Muscle layer of duodenum (tissue), 2 donors: ENCODE measurements around the gene PRKCA.

Source experiments
- H3K27ac ChIP-seq: one replicate; pipeline ENCODE4 v1.7.0; 2013; ENCODE audit warnings: mild to moderate bottlenecking, low read length
- H3K27me3 ChIP-seq: one replicate; pipeline ENCODE4 v1.7.0; 2013; ENCODE audit warnings: low read depth, mild to moderate bottlenecking, control low read depth, low read length
- H3K36me3 ChIP-seq, 2 donors: one replicate each; pipeline ENCODE4 v1.7.0; 2013; ENCODE audit warnings: low read length in 2 of 2, control low read depth in 1 of 2, mild to moderate bottlenecking in 1 of 2; ENCODE audit not compliant: insufficient read depth in 2 of 2, control insufficient read depth in 1 of 2
- H3K4me1 ChIP-seq, 2 donors: one replicate each; pipeline ENCODE4 v1.7.0; 2013; ENCODE audit warnings: low read length in 2 of 2, mild to moderate bottlenecking in 2 of 2, control low read depth in 1 of 2, moderate library complexity in 1 of 2; ENCODE audit not compliant: insufficient read depth in 2 of 2, control insufficient read depth in 1 of 2
- H3K4me3 ChIP-seq, 2 donors: one replicate each; pipeline ENCODE4 v1.7.0; 2013; ENCODE audit warnings: low read length in 2 of 2, low read depth in 1 of 2, mild to moderate bottlenecking in 1 of 2
- H3K9me3 ChIP-seq, 2 donors: one replicate each; pipeline ENCODE4 v1.7.0; 2013; ENCODE audit warnings: low read length in 2 of 2, control low read depth in 1 of 2, mild to moderate bottlenecking in 1 of 2; ENCODE audit not compliant: control insufficient read depth in 1 of 2
- donor health status: healthy.

Gene PRKCA

GRCh38 chr17:66733759-66734158 lies 431.3 kb downstream of the PRKCA start:
- H3K4me1 ChIP-seq = peaks cover 0 to 14% of the 10 kb centered on the region in 2 donors
- no peaks in the 10 kb centered on the region for H3K9me3 ChIP-seq
- no peaks in the 10 kb centered on the region for H3K27me3 ChIP-seq
- H3K36me3 ChIP-seq = peaks cover 3 to 31% of the 10 kb centered on the region in 2 donors
- H3K4me3 ChIP-seq = no peak overlapping the region
- no peak overlapping the region for H3K27ac ChIP-seq

GRCh38 chr17:66734186-66734943 lies 432.0 kb downstream of the PRKCA start:
- Histone ChIP-seq H3K27ac (no peak overlapping the region), H3K9me3 (no peaks in the 10 kb centered on the region), H3K27me3 (no peaks in the 10 kb centered on the region), H3K36me3 (peaks cover 6 to 37% of the 10 kb centered on the region in 2 donors), H3K4me3 (no peak overlapping the region), H3K4me1 (peaks cover 0 to 14% of the 10 kb centered on the region in 2 donors)

GRCh38 chr17:66737524-66737923 lies 435.1 kb downstream of the PRKCA start:
- Histone ChIP-seq H3K4me1 (peaks cover 0 to 8% of the 10 kb centered on the region in 2 donors), H3K4me3 (no peak overlapping the region), H3K36me3 (peaks cover 15 to 49% of the 10 kb centered on the region in 2 donors), H3K27me3 (no peaks in the 10 kb centered on the region), H3K9me3 (no peaks in the 10 kb centered on the region), H3K27ac (no peak overlapping the region)

- peaks cover 0 to 8% of the 10 kb centered on the region in 2 donors for H3K4me1 ChIP-seq
- H3K4me3 ChIP-seq = no peak overlapping the region
- H3K27ac ChIP-seq = no peak overlapping the region
- no peaks in the 10 kb centered on the region for H3K9me3 ChIP-seq
- H3K36me3 ChIP-seq = peaks cover 19 to 55% of the 10 kb centered on the region in 2 donors
- H3K27me3 ChIP-seq = no peaks in the 10 kb centered on the region
These were observed 435.9 kb downstream of the PRKCA start for GRCh38 chr17:66738301-66738700.

- H3K9me3 ChIP-seq = no peaks in the 10 kb centered on the region
- no peak overlapping the region for H3K27ac ChIP-seq
- H3K4me1 ChIP-seq = peaks cover 0 to 8% of the 10 kb centered on the region in 2 donors
- peaks cover 22 to 53% of the 10 kb centered on the region in 2 donors for H3K36me3 ChIP-seq
- H3K4me3 ChIP-seq = no peak overlapping the region
- no peaks in the 10 kb centered on the region for H3K27me3 ChIP-seq
These were observed 437.1 kb downstream of the PRKCA start for GRCh38 chr17:66739553-66739952.

- peaks cover 25 to 53% of the 10 kb centered on the region in 2 donors for H3K36me3 ChIP-seq
These were observed 437.8 kb downstream of the PRKCA start for GRCh38 chr17:66740226-66740625.

GRCh38 chr17:66743511-66743910 lies 441.1 kb downstream of the PRKCA start:
- no peaks in the 10 kb centered on the region for H3K4me1 ChIP-seq
- no peak overlapping the region for H3K4me3 ChIP-seq
- H3K9me3 ChIP-seq = no peaks in the 10 kb centered on the region
- H3K36me3 ChIP-seq = peaks cover 27 to 48% of the 10 kb centered on the region in 2 donors
- H3K27ac ChIP-seq = no peak overlapping the region
- no peaks in the 10 kb centered on the region for H3K27me3 ChIP-seq

More at GRCh38 chr17:66740226-66740625, 437.8 kb downstream of the PRKCA start:
- Histone ChIP-seq H3K4me1 (peaks cover 0 to 8% of the 10 kb centered on the region in 2 donors), H3K4me3 (no peak overlapping the region), H3K9me3 (no peaks in the 10 kb centered on the region), H3K27ac (no peak overlapping the region), H3K27me3 (no peaks in the 10 kb centered on the region)

- Histone ChIP-seq H3K36me3 (peaks cover 30 to 43% of the 10 kb centered on the region in 2 donors), H3K27me3 (no peaks in the 10 kb centered on the region), H3K4me3 (no peak overlapping the region), H3K27ac (no peak overlapping the region), H3K9me3 (no peaks in the 10 kb centered on the region), H3K4me1 (no peaks in the 10 kb centered on the region)
These were observed 444.3 kb downstream of the PRKCA start for GRCh38 chr17:66746736-66747135.

GRCh38 chr17:66747578-66748275 lies 445.3 kb downstream of the PRKCA start:
- no peaks in the 10 kb centered on the region for H3K9me3 ChIP-seq
- H3K27me3 ChIP-seq = no peaks in the 10 kb centered on the region

GRCh38 chr17:66748578-66748977 lies 446.2 kb downstream of the PRKCA start:
- peaks cover 18 to 27% of the 10 kb centered on the region in 2 donors for H3K36me3 ChIP-seq
- no peak overlapping the region for H3K27ac ChIP-seq
- no peaks in the 10 kb centered on the region for H3K9me3 ChIP-seq
- no peaks in the 10 kb centered on the region for H3K4me1 ChIP-seq
- H3K4me3 ChIP-seq = no peak overlapping the region
- no peaks in the 10 kb centered on the region for H3K27me3 ChIP-seq

More at GRCh38 chr17:66747578-66748275, 445.3 kb downstream of the PRKCA start:
- Histone ChIP-seq H3K4me3 (no peak overlapping the region), H3K27ac (no peak overlapping the region), H3K4me1 (no peaks in the 10 kb centered on the region), H3K36me3 (peaks cover 23 to 33% of the 10 kb centered on the region in 2 donors)

GRCh38 chr17:66749217-66749832 lies 446.9 kb downstream of the PRKCA start:
- peaks cover 18 to 27% of the 10 kb centered on the region in 2 donors for H3K36me3 ChIP-seq
- no peak overlapping the region for H3K4me3 ChIP-seq
- H3K27me3 ChIP-seq = no peaks in the 10 kb centered on the region
- H3K27ac ChIP-seq = no peak overlapping the region
- H3K4me1 ChIP-seq = no peaks in the 10 kb centered on the region
- no peaks in the 10 kb centered on the region for H3K9me3 ChIP-seq
